ENCODE data around the gene KANSL1. TPM values are rescaled to one million over a fixed set of nuclear protein-coding genes. Genes with fewer than 3 reads are reported as not detected.
"Not testable (repeated sequence)": the region's sequence is repeated elsewhere in the genome, so short reads cannot be mapped to it uniquely, and the experiment has no call there.

KANSL1 gene
- total RNA-seq, 1 donor: 216 TPM

DNA sequence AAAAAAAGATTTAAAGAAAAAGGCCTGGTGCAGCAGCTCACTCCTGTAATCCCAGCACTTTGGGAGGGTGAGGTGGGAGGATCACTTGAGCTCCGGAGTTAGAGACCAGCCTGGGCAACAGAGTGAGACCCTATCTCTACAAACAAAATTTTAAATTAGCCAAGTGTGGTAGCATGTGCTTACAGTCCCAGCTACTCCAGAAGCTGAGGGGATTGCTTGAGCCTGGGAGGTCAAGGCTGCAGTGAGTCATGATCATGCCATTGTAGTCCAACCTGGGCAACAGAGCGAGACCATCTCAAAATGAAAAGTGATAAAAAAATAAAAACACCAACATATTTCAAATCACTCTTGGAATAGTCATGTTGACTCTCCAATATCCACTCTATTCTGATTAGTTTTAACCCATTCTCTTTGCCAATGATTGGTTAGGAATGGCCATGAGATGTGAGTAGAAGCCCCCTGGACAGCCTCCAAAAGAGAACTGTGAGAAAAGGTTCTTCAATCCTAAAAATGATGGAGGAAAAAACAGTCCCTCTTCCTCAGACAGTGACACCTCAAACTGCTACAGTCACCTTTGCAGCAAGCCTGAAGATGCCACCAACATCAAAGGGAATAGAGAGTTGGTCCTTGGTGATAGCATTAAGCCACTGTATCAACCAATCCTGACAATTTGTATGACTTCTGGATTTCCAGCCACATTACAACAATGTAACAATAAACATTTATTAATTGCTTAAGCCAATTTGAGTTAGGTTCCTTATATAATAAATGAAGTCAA lies 2.9 kb upstream of the KANSL1 start:
- peaks cover 30% of the 10 kb centered on the region for H3K4me1 ChIP-seq (ENCODE audit: insufficient read depth, low read length)
- no peak overlapping the region for H3K4me3 ChIP-seq (ENCODE audit: low read length)
- H3K27me3 ChIP-seq (ENCODE audit: insufficient read depth, low read length): no peaks in the 10 kb centered on the region
- no peaks in the 10 kb centered on the region for H3K9me3 ChIP-seq (ENCODE audit: low read depth, low read length)

DNA sequence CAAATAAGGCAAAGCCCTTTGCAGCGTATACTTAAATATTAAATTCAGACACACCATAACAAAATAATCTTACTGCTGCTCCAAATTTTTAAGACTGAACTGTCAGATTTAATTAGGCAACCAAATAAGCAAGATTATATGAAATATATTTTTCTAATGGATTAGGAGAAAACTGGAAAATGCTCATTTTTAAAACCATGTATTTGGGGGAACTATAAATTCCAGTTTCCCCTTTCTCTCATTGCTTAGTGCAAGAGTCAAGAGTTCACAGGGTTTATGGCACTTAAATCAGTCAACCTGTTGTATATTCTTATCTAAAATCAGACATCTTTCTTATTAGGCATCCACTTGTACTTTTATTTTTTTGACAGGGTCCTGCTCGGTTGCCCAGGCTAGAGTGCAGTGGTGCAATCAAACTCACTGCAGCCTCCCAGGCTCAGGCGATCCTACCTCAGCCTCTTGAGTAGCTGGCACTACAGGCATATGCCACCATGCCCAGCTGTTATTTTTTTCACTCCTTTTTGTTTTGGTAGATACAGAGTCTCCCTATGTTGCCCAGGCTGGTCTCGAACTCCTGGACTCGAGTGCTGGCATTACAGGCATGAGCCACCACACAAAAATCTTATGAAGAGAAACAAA lies 2.1 kb upstream of the KANSL1 start:
- Histone ChIP-seq H3K4me3 (ENCODE audit: low read length) (no peak overlapping the region), H3K27me3 (ENCODE audit: insufficient read depth, low read length) (no peaks in the 10 kb centered on the region), H3K9me3 (ENCODE audit: low read depth, low read length) (no peaks in the 10 kb centered on the region), H3K4me1 (ENCODE audit: insufficient read depth, low read length) (peaks cover 35% of the 10 kb centered on the region)

DNA sequence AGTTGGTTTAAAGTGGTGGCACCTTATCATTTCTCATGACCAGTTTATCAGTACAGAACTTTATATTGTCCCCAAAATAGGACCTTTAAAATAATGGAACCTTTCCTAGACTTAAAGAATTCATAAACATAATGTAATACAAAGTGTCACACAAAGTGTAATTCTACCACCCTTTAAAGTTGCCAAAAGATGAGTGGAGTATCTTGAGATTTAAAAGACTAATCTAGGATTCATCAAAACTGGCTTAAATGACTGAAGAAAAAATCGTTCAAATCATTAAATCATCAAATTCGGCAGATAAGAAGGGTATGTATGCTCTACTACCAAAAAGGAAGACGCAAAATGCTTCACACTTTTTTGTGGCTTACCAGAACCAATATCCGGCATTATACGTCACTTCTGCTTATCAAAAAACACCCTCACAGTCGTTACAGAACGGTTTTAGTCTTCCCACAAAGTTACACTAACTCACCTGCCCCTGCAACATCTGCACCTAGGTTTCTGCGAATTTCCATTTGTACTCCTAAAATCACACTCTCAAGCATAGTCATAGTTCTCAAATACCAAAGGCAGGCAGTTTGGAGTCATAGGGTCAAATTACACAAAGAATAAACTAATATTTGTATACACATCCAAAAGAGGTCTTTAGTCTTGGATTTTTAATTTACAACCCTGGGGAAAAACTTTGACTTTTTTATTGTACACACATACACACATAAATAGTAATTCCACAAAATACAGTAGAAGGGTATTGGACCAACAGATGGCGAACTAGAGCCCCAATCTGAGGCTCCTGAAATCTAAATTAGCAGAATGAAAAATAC lies 1.4 kb upstream of the KANSL1 start:
- Histone ChIP-seq H3K4me3 (ENCODE audit: low read length) (peak overlapping the region; percentile 88), H3K27me3 (ENCODE audit: insufficient read depth, low read length) (no peaks in the 10 kb centered on the region), H3K9me3 (ENCODE audit: low read depth, low read length) (no peaks in the 10 kb centered on the region), H3K4me1 (ENCODE audit: insufficient read depth, low read length) (peaks cover 42% of the 10 kb centered on the region)

DNA sequence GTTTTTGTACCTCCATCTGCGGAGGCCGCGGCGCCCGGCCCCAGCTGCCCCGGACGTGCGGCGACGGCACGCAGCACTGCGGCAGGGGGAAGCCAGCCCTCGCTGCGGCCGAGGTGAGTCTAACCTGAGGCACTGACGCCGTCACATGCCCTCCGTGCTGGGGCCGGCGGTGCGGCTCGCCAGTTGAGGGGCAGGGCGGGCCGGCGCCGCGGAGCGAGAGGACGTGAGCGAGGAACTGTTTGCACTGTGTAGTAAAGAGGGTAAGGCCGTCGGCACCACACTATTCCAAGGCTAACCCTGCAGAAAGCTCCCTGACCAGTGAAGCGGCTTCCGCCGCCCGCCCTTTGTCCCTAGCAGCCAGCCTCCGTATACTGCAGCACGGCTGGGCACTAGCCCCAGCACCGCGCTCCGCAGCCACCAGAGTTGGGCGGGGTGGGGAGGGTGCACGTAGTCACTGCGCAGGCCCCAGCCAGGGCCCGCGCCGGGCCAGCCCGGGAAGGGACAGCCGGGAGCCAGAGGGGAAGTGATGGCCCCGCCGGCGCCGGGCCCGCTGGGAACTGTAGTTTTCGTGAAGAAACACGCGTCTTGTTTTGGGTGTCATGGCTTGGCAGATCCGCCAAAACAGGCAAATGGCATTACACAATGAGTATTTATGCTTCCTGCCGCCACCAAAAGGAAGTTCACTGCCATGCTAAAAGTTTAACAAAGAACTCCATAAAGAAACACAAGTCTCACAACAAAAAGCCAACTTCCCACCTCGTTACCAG lies 580 bp upstream of the KANSL1 start:
- no peaks in the 10 kb centered on the region for H3K9me3 ChIP-seq (ENCODE audit: low read depth, low read length)
- peaks cover 50% of the 10 kb centered on the region for H3K4me1 ChIP-seq (ENCODE audit: insufficient read depth, low read length)
- H3K4me3 ChIP-seq (ENCODE audit: low read length): peak overlapping the region; percentile 88
- H3K27me3 ChIP-seq (ENCODE audit: insufficient read depth, low read length): no peaks in the 10 kb centered on the region

DNA sequence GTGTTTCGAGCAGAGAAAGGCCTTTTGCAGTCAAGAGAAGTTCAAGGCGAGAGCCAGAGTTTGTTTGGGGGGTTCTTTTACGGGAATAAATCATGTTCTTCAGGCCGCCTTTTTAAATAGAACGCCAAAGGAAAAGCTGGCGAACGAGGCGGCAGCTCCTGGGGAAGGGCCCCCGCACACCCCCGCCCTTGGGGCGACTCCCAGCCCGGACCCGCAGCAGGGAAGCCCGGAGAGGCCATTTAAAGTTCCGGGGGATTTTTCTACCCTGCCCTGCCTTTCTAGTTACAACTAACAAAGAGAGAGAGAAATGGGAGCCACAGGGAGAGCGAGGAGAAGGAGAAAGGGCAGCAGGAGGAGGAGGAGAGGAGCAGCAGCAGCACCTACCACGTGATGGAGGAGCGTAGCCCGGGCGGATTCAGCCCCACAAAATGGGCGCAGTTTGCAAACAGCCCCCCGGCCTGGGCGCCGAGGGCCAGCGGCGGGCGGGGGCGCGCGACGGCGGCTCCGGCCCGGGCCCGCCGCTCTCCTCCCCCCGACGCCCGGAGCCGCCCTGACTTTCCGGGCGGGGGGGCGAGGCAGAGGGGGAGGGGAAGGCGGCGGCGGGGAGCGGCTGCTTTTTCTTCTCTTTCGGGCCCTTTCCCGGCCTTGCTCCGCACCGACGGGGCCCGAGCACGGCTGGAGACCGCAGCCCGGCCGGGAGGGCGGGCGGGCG lies 634 bp downstream of the KANSL1 start:
- Histone ChIP-seq H3K4me3 (ENCODE audit: low read length) (peak overlapping the region; percentile 88), H3K27me3 (ENCODE audit: insufficient read depth, low read length) (no peaks in the 10 kb centered on the region), H3K4me1 (ENCODE audit: insufficient read depth, low read length) (peaks cover 55% of the 10 kb centered on the region), H3K9me3 (ENCODE audit: low read depth, low read length) (no peaks in the 10 kb centered on the region)

DNA sequence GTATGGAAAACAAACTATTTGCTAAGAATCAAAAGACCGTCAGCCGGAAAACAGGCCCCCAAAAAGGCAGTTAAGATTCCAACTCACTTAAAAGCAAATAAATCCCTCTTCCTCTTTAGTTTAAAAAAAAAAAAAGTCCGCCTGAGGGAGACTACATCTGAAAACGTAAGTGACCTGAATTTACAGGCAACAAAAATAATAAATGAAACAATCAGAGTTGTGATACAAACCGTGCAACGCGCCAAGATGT lies 1.1 kb downstream of the KANSL1 start:
- H3K4me3 ChIP-seq (ENCODE audit: low read length): peak overlapping the region; percentile 88
- peaks cover 53% of the 10 kb centered on the region for H3K4me1 ChIP-seq (ENCODE audit: insufficient read depth, low read length)
- H3K9me3 ChIP-seq (ENCODE audit: low read depth, low read length): no peaks in the 10 kb centered on the region
- H3K27me3 ChIP-seq (ENCODE audit: insufficient read depth, low read length): no peaks in the 10 kb centered on the region

DNA sequence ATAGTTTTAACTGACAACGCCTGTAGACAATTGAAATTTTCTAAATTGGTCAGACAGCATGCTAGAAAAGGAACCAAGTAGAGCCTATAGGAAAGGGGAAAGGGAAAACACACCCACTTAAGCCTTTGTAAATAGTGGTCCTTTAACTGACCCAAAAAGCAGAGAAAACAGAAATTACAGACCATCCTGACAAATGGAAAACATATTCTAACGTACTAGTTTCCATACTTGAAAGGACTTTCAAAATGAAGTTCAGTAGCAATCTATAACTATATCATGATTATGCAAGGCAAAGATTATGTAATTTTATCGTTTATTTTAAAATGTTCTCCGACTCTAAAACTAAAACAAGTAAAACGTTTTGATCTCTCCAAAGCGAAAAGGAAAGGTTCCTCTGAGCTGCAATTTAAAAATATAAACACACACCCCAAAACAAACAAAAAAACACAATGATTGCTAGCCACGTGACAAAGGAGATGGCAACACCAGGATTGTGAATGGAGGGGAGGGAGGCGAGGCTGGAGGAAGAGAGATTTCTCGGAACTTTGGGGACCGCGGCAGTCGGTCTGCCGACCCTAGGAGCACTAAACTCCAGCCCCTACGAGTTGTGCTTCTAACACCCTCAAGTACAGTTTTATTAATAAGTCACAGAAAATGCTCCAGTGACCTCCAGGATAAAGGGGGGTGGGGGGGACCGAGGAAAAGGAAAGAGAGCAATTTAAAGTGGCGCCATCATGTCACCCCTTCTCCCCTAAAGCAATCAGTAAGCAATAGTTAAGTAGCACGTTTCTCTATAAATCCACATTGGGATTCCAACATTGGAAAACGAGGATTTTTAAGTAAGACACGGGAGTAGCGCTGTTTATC lies 1.7 kb downstream of the KANSL1 start:
- Histone ChIP-seq H3K27me3 (ENCODE audit: insufficient read depth, low read length) (no peaks in the 10 kb centered on the region), H3K4me3 (ENCODE audit: low read length) (peak overlapping the region; percentile 88), H3K9me3 (ENCODE audit: low read depth, low read length) (no peaks in the 10 kb centered on the region), H3K4me1 (ENCODE audit: insufficient read depth, low read length) (peaks cover 53% of the 10 kb centered on the region)

DNA sequence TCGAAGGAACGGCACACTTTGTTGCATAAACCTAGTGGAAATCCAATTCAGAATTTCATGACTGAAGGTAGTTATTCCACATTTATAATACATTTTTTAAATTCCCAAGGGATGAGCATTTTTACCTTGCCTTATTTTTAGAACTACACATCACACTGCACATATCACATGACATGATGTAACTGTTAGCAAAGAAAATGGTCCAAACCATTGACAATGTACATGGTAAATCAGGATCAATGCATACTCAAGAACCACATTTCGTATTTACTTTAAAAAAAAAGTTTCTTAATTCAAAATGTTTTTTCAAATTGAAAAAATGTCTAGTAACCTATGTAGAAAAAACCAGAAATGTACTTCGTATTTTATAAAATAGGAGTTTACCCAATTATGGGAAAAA lies 2.5 kb downstream of the KANSL1 start:
- Histone ChIP-seq H3K4me3 (ENCODE audit: low read length) (no peak overlapping the region), H3K4me1 (ENCODE audit: insufficient read depth, low read length) (peaks cover 53% of the 10 kb centered on the region), H3K9me3 (ENCODE audit: low read depth, low read length) (no peaks in the 10 kb centered on the region), H3K27me3 (ENCODE audit: insufficient read depth, low read length) (no peaks in the 10 kb centered on the region)

DNA sequence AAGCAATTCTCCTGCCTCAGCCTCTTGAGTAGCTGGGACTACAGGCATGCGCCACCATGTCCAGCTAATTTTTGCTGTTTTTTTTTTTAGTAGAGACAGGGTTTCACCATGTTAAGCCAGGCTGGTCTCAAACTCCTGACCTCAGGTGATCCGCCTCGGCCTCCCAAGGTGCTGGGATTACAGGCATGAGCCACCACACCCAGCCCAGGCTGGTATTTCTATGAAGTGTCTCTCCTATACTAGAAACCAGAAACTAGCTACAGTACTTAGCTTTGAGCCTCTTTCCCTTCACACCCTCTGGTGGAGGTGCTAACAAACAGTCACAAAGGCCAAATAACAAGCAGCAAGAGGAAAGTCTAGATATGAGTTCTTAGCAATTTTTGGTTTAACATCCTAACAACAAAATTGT lies 6.4 kb downstream of the KANSL1 start:
- peaks cover 66% of the 10 kb centered on the region for H3K4me1 ChIP-seq (ENCODE audit: insufficient read depth, low read length)
- H3K4me3 ChIP-seq (ENCODE audit: low read length); H3K27me3 ChIP-seq (ENCODE audit: insufficient read depth, low read length); H3K9me3 ChIP-seq (ENCODE audit: low read depth, low read length): not testable (repeated sequence)

DNA sequence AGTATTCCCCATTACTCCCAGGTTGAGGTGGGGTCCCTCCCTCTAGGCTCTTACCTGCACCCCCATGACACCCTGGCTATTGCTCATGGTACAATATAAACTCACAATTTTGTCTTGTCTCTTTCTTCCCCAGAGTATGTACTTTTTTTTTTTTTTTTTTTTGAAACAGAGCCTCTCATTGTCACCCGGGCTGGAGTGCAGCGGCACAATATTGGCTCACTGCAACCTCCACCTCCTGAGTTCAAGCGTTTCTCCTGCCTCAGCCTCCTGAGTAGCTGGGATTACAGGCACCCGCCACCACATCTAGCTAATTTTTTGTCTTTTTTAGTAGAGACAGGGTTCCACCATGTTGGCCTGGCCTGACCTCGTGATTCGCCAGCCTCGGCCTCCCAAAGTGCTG lies 8.5 kb downstream of the KANSL1 start:
- Histone ChIP-seq H3K27me3 (ENCODE audit: insufficient read depth, low read length) (no peaks in the 10 kb centered on the region), H3K4me1 (ENCODE audit: insufficient read depth, low read length) (peaks cover 74% of the 10 kb centered on the region), H3K4me3 (ENCODE audit: low read length) (no peak overlapping the region), H3K9me3 (ENCODE audit: low read depth, low read length) (no peaks in the 10 kb centered on the region)

DNA sequence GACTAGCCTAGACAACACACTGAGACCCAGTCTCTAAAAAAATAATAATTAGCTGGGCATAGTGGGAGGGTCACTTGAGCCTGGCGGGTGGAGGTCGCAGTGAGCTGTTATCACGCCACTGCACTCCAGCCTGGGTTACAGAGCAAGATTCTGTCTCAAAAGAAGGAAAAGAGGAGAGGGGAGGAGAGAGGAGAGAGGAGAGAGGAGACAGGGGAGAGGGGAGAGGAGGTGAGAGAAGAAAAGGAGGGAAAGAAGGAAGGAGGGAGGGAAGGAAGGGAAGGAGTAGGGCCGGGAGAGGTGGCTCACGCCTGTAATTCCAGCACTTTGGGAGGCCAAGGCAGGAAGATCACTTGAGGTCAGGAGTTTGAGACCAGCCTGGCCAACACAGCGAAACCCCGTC lies 9.8 kb downstream of the KANSL1 start:
- not testable (repeated sequence) for H3K27me3 ChIP-seq (ENCODE audit: insufficient read depth, low read length); H3K9me3 ChIP-seq (ENCODE audit: low read depth, low read length); H3K4me3 ChIP-seq (ENCODE audit: low read length)
- H3K4me1 ChIP-seq (ENCODE audit: insufficient read depth, low read length): peaks cover 74% of the 10 kb centered on the region

DNA sequence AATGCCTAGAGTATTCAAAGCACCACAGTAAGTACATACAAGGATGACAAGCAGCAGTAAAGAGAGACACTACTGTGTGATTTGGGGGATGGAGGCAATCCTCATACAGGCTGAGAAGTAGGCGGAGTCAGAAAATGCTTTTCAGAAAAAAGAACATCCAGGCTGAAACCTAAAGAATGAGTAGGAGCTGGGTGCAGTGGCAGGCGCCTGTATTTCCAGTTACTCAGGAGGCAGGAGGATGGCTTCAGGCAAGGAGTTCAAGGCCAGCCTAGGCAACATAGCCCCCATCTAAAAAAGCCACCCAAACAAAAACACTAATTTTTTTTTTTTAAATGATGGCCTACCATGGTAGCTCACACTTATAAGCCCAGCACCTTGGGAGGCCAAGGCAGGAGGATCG lies 10.3 kb downstream of the KANSL1 start:
- Histone ChIP-seq H3K9me3 (ENCODE audit: low read depth, low read length) (no peaks in the 10 kb centered on the region), H3K27me3 (ENCODE audit: insufficient read depth, low read length) (no peaks in the 10 kb centered on the region), H3K4me1 (ENCODE audit: insufficient read depth, low read length) (peaks cover 77% of the 10 kb centered on the region), H3K4me3 (ENCODE audit: low read length) (no peak overlapping the region)

DNA sequence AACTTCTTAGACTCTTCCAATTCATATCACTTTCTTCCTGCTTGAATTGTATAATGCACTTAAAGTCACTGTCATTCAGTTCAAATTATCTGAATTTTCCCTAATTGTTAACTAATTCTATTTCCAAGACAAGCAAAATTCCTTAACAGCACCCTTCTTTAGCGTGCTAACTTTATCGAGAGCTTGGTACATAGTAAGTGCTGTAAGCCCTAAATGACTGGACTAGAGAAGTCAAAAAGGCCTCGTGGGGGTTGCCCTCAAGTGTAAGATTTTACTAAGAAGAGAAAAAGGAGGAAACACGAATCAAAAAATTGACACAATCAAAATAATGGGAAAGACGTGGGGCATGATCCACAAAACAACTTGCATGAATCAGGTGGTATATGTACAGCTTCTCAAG lies 11.3 kb downstream of the KANSL1 start:
- Histone ChIP-seq H3K27me3 (ENCODE audit: insufficient read depth, low read length) (no peaks in the 10 kb centered on the region), H3K9me3 (ENCODE audit: low read depth, low read length) (no peaks in the 10 kb centered on the region), H3K4me1 (ENCODE audit: insufficient read depth, low read length) (peaks cover 78% of the 10 kb centered on the region), H3K4me3 (ENCODE audit: low read length) (no peak overlapping the region)

DNA sequence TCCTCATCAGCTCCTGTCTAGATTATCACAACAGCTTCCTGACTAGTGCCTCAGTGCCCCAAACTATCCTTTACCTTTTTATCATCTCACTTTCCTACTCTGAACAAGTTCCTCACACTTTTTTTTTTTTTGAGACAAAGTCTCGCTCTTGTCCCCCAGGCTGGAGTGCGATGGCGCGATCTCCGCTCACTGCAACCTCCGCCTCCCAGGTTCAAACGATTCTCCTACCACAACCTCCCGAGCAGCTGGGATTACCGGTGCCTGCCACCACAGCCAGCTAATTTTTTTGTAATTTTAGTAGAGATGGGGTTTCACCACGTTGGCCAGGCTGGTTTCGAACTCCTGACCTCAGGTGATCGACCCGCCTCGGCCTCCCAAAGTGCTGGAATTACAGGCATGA lies 11.9 kb downstream of the KANSL1 start:
- H3K4me1 ChIP-seq (ENCODE audit: insufficient read depth, low read length): peaks cover 78% of the 10 kb centered on the region

More for the DNA sequence above, 11.9 kb downstream of the KANSL1 start:
- H3K9me3 ChIP-seq (ENCODE audit: low read depth, low read length); H3K4me3 ChIP-seq (ENCODE audit: low read length); H3K27me3 ChIP-seq (ENCODE audit: insufficient read depth, low read length): not testable (repeated sequence)

All from mononuclear cell (primary cell).